GM11168 (cell line): ENCODE data around the gene PRUNE2.

ENCODE experiments used
- in situ Hi-C: fragments of 300-500 bp; cut with MboI; formaldehyde crosslinking; loops from one replicate; pipeline ENCODE4 v1.12.0; 2022; ENCODE audit warnings: low sequenced_read_pairs; ENCODE audit not compliant: unreplicated experiment

PRUNE2 gene

DNA sequence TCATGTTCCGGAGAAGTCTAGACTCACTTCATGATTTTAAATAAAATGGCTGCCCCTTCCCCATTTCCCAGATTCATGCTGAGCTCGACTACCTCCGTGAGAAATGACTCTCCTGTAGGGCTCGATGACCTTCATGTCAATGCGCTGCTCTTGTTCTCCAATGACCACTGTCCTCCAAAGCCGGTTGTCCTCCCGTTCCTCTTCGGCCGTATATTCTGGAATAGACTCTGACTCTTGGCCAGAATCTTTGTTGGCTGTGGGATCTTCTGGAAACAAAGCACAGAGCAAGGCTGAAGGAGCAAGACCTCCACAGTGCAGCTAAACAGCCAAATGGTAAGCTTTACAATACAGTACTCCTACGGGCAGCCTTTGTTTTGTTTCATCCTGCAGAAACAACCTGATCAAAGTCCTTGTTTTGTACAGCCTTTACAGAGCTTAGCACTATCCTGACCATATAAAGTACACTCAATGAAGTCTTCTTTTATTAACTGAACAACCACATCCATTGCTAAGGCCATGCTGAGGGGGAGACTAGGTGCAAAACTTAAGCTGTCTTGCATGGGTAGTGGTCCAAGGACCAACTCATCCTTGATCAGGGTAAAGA, 261.2 kb downstream of the PRUNE2 start:
- in situ Hi-C loops, result no loop called here

- in situ Hi-C loops, result no loop called here
Observed at GRCh38 chr9:76644171-76644570, 261.7 kb downstream of the PRUNE2 start.

DNA sequence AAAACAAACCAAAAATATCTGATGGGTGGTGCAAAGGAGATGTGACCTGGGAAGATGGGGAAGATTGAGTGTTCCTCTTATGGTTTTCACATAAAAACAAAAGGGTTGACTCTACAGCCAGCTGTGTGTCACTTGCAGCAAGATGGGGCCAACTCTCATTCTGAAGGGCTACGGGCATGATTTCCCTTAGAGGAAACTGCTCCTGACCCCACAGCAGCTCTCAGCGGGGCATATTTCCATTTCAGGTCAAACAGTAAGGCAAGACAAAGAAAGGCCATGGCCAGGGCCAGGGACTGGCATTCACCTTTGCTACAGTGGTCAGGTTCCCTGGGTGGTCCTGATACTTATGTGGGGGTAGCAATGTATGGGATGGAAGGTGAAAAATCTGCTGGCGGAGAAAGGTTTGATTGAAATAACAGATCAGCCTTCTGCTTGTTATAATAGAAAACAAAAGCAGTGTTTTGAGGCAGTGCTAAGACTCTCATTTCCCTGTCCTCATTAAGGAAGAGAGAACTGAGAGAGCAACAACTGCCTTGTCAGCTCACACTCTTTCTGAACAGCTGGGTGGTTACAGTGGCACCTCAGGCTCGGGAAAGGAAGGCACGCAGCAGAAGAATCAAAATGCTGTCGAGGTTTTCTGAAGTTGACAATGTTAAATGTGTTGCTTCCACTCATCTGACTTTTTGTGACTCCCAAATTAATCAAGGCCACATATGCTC, 262.4 kb downstream of the PRUNE2 start:
- in situ Hi-C loops, result no loop called here

DNA sequence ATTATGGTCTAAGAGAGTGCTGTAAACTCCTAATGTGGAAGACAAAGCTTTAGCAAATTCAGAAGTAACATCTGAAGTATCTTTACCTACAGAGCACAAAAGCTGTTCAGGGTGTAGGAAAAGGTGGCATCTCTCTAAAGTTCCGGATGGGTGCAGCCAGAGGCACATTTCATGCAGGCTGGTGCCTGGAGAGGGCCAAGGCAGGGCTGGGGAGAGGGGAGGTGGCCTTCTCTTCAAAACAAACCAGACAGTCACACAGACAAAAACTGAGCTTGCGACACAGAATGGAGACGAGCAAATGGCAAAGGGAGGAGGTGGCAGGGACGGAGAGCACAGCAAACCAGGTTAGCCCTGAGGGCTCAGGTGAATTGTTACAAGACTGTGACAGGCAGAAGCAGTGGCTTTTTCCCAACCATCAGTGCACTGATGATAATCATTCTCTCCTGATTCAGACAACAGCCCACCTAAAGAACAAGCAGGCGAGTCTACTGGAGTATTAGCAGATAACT, 263.2 kb downstream of the PRUNE2 start:
- in situ Hi-C loops, result no loop called here

GRCh38 chr9:76642074-76642473, 263.8 kb downstream of the PRUNE2 start:
- in situ Hi-C loops, result no loop called here

DNA sequence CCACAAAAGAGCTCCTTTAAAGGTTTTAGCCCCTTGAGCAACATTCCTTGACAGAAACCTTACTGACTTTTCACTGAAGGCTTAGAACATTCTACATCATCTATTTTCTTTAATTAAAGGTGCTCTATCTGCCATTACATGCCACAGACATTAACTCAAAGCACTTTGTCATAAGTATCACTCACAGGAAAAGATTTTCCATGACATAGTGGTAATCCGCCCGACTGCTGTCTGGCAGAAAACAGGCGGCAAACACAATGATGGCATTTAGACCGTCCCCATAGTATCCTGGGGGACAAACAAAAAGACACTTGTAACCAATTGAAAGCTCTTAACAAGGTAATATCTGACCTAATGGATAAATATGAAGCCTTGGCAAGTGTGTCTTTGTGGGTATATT, 267.9 kb downstream of the PRUNE2 start:
- in situ Hi-C loops, result no loop called here

GRCh38 chr9:76637416-76637815, 268.5 kb downstream of the PRUNE2 start:
- in situ Hi-C loops, result no loop called here

GRCh38 chr9:76634356-76635054, 271.4 kb downstream of the PRUNE2 start:
- in situ Hi-C loops, result no loop called here

DNA sequence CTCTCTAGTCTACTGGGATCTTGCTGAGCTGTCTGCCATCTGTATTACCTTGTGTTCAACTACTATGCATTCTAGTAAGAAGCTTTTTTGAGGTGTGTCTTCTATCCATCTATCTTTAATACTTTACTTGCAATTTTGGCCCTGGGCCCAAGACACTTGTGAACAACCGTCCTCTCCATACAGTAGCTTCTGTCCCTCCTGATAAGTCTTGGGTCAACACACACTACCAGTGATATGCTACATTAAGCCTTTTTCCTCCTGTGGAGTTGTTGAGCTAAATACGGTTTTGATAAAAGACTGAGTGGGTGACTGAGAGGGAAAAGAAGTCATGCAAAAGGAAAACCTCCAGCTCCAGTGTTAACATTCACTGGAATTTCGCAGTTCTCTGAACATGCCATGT, 275.0 kb downstream of the PRUNE2 start:
- in situ Hi-C loops, result no loop called here

GRCh38 chr9:76629205-76629990, 276.5 kb downstream of the PRUNE2 start:
- in situ Hi-C loops, result no loop called here

GRCh38 chr9:76628155-76628554, 277.8 kb downstream of the PRUNE2 start:
- in situ Hi-C loops, result no loop called here

DNA sequence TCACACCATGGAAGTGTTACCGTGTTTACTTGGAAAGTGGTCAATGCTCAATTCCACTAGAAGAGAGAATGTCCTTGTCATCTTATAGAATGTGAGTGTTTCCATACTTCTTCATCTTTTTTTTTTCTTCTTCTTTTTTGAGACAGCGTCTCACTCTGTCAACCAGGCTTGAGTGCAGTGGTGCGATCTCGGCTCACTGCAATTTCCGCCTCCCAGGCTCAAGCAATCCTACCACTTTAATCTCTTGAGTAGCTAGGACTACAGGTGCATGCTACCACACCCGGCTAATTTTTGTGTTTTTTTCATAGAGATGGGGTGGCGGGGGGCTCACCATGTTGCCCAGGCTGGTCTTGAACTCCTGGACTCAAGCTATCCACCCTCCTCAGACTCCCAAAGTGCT, 278.9 kb downstream of the PRUNE2 start:
- in situ Hi-C loops, result no loop called here

- in situ Hi-C loops, result no loop called here
Observed at GRCh38 chr9:76626141-76626540, 279.8 kb downstream of the PRUNE2 start.

DNA sequence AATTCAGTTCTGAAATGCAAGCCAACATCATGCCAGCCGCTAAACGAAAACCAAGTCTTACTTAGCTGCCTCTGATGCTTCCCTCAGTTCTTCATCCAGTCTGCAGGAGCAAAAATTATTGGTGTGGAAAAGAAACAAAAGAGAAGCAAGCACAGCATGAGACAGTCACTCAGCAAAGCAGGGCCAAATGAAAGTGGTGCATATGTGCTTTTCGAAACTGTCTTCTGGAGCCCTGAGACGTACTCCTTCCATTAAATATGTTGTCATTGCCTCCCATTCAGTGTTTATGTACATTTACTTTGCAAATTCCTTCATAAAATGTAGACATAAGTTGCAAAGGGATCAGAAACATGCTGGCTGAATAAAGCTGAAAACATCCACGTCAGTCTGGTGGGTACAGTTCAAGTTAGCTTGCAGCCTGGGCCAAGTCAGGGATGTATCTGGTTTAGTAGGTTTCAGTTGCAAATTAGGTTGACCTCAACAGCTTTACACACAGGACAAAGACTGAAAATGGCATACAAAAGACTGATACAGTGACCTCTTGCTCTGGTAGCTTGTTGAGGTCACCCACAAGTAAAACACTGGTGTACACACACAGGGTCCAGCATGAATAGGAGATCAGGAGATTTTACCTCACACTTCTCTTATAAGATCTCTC, 281.4 kb downstream of the PRUNE2 start:
- in situ Hi-C loops, result no loop called here

DNA sequence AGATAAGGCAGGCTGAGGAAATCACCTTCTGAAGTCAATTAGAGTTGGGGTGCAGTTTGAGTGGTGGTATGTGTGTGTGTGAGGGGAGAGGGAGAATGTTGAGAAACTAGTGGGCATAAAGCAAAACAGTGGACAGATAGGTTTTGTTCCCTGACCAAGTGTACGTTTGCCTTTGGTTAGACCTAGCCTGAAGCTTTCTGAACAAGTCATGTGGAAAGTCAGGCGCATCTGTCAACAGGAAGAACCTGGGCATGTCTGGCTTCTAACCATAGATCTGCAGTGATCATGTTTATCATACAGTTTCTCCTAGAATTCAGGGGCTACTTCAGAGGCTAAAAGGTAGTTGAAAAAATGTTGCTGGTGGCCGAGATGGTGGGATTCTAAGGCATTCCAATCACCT, 284.9 kb downstream of the PRUNE2 start:
- in situ Hi-C loops, result no loop called here

- in situ Hi-C loops, result no loop called here
Observed at GRCh38 chr9:76620581-76620980, 285.3 kb downstream of the PRUNE2 start.

DNA sequence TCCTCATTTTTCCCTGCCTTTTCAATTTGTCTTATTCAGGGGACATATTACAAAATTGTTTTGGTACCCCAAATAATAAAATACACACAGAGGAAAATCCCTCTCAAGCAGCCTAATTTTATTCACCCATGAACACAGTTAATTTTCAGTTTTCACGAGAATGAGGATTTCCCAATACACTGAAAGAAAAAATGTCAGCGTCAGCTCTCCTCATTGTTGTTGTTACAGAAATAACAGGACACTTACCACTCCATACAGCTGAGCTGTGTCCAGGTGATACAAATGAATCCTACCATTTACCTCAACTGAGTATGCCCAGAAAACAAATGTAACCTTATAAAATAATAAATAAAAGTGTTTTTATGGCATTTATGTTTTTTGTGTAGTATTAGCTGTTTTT, 286.3 kb downstream of the PRUNE2 start:
- in situ Hi-C loops, result no loop called here

DNA sequence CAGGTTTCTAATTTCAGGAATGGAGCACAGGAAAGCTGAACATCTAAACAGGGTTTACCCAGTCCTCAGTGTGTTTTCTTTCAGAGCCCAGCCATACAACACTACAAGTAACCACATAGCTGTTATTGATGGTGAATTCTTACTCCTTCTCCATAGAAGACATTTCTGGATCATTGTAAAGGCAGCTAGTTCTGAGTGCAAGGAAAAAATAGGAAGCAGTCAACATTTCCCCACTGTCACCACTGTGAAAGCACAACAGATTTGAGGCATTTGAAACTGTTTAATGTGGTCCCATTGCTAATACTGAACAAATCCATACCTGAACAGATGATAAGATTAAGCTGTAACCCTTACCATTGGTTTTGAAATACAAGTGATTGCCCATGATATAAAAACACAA, 286.7 kb downstream of the PRUNE2 start:
- in situ Hi-C loops, result no loop called here

GRCh38 chr9:76618762-76619161, 287.2 kb downstream of the PRUNE2 start:
- in situ Hi-C loops, result no loop called here

DNA sequence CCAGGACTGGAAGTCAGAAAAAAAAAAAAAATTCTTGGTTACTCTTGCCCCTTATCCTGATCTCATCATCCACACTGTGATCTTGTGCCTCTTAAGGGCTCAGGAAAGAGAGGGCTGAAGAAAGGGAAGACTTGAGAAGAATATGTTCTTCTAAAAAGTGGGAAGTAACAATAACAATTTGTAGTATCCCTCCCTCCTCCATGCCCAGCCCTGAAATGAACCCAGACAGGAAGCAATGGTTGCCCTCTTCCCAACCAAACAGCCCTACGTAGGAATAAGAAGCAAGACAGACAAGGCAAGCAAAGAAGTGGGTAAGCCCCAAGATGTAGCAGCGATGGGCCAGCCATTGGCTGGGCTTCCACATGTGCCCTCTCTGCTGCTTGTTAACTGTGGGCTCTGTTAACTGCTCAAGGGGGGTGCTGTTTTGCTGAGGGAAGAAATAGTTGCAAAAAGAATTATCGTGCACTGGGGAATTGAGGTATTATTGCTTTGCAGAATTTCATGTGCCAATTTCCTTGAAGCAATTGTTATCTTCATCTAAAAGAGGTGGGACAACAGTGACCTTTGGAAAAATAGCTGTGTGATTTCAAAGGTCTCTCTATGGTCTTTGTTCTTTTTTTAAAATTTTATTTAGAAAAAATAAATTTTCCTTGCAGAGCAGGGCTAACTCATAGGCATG, 288.3 kb downstream of the PRUNE2 start:
- in situ Hi-C loops, result no loop called here
